K562 (cell line): ENCODE measurements around the gene CCDC137. TPM values are rescaled to one million over a fixed set of nuclear protein-coding genes. Genes with fewer than 3 reads are reported as not detected.

Source experiments
- ARID4B ChIP-seq: sonication (generic); formaldehyde crosslinking; IDR thresholded peaks from 2 replicates; pipeline ENCODE4 v1.8.0; 2022; ENCODE audit warnings: mild to moderate bottlenecking, missing genetic modification reagents
- ATF2 ChIP-seq: sonication (generic); formaldehyde crosslinking; IDR thresholded peaks from 2 replicates; pipeline ENCODE4 v1.8.1; 2022; ENCODE audit warnings: missing genetic modification reagents
- BHLHE40 ChIP-seq: IDR thresholded peaks from 2 replicates; pipeline ENCODE4 v1.6.1; 2011; ENCODE audit warnings: low read length, improper control_type of control experiment
- BRF2 ChIP-seq: IDR thresholded peaks from 3 replicates; pipeline ENCODE4 v1.6.1; 2011; ENCODE audit warnings: borderline replicate concordance, mild to moderate bottlenecking; ENCODE audit not compliant: insufficient read length, insufficient read depth
- CBX8 ChIP-seq: fragments of 200-600 bp; sonication (generic); IDR thresholded peaks from 2 replicates; pipeline ENCODE4 v1.6.1; 2012; ENCODE audit warnings: borderline replicate concordance, mixed run types, low read depth, mild to moderate bottlenecking, moderate library complexity, mixed read lengths, low read length, control low read depth, inconsistent platforms; ENCODE audit not compliant: poor library complexity, severe bottlenecking; ENCODE audit errors: extremely low read depth
- E2F3 ChIP-seq: fragments of 250-450 bp; sonication (Bioruptor Pico); IDR thresholded peaks from 2 replicates; pipeline ENCODE4 v1.4.0; 2020; ENCODE audit warnings: mild to moderate bottlenecking
- IRF2 ChIP-seq: sonication (generic); formaldehyde crosslinking; IDR thresholded peaks from 2 replicates; pipeline ENCODE4 v1.8.1; 2022; ENCODE audit warnings: mild to moderate bottlenecking, missing genetic modification reagents
- KDM2B ChIP-seq: fragments of 250-450 bp; sonication (Bioruptor Pico); IDR thresholded peaks from 2 replicates; pipeline ENCODE4 v1.8.0; 2021; ENCODE audit warnings: mild to moderate bottlenecking, moderate library complexity
- MCM5 ChIP-seq: fragments of 450-650 bp; IDR thresholded peaks from 2 replicates; pipeline ENCODE4 v1.6.1; 2016; ENCODE audit warnings: low read depth
- SLC30A9 ChIP-seq: fragments of 250-450 bp; sonication (Bioruptor Pico); IDR thresholded peaks from 2 replicates; pipeline ENCODE4 v1.8.0; 2022; ENCODE audit warnings: mild to moderate bottlenecking, moderate library complexity
- SNRNP70 ChIP-seq: fragments of 200-400 bp; formaldehyde crosslinking; optimal IDR thresholded peaks from 2 replicates; pipeline ENCODE3; 2017; ENCODE audit warnings: low read depth, low read length
- TEAD1 ChIP-seq, 2 experiments: fragments of 450-650 bp in 1 of 2; sonication (generic) in 1 of 2; formaldehyde crosslinking; IDR thresholded peaks; 2 replicates each; pipeline versions ENCODE4 v1.4.0 to v1.8.0; 2020 to 2022; ENCODE audit warnings: mild to moderate bottlenecking in 2 of 2, missing genetic modification reagents in 1 of 2
- YBX1 ChIP-seq: fragments of 450-650 bp; IDR thresholded peaks from 2 replicates; pipeline ENCODE4 v1.7.1; 2016; ENCODE audit warnings: mild to moderate bottlenecking
- ZBTB8A ChIP-seq: fragments of 450-650 bp; IDR thresholded peaks from 2 replicates; pipeline ENCODE4 v1.6.1; 2018; ENCODE audit warnings: mild to moderate bottlenecking, moderate library complexity; ENCODE audit not compliant: partially characterized antibody
- ZFP30 ChIP-seq: fragments of 250-450 bp; sonication (Bioruptor Pico); IDR thresholded peaks from 2 replicates; pipeline ENCODE4 v1.8.0; 2022; ENCODE audit warnings: moderate library complexity, mild to moderate bottlenecking, inconsistent platforms, borderline replicate concordance
- ZNF12 ChIP-seq: sonication (generic); formaldehyde crosslinking; IDR thresholded peaks from 2 replicates; pipeline ENCODE4 v1.4.0; 2020; ENCODE audit warnings: mild to moderate bottlenecking, missing genetic modification reagents
- ZNF133 ChIP-seq: fragments of 250-450 bp; sonication (Bioruptor Pico); IDR thresholded peaks from 2 replicates; pipeline ENCODE4 v1.4.0; 2020; ENCODE audit warnings: mild to moderate bottlenecking
- ZNF3 ChIP-seq: fragments of 250-450 bp; sonication (Bioruptor Pico); IDR thresholded peaks from 2 replicates; pipeline ENCODE4 v1.5.0; 2021; ENCODE audit warnings: mild to moderate bottlenecking, moderate library complexity
- ZNF668 ChIP-seq: fragments of 250-450 bp; sonication (Bioruptor Pico); IDR thresholded peaks from 2 replicates; pipeline ENCODE4 v1.8.0; 2022; ENCODE audit warnings: mild to moderate bottlenecking, inconsistent platforms
- ZNF707 ChIP-seq: fragments of 250-450 bp; sonication (Bioruptor Pico); conservative IDR thresholded peaks from 2 replicates; pipeline ENCODE4 v1.8.0; 2022; ENCODE audit warnings: inconsistent platforms, mild to moderate bottlenecking, moderate library complexity
- polyA plus RNA-seq, 8 experiments: library from polyadenylated mRNA; depleted of rRNA in 4 of 8; stranded (reverse) in 5 of 8; unstranded in 3 of 8; fragments of >200 nt; fragmentation: Nextera tagmentation in 2 of 8; fragmentation: Illumina TruSeq in 1 of 8; extraction: Ambion mirVana in 2 of 8; extraction: Trizol in 1 of 8; gene quantifications; 2 replicates each; pipeline versions ENCODE4 v1.2.1 to v1.2.3, GENCODE V29; 2011 to 2014; ENCODE audit warnings: inconsistent platforms in 1 of 8, missing spikeins in 1 of 8
- total RNA-seq, 7 experiments: library from RNA; depleted of rRNA in 6 of 7; stranded (reverse); fragments of >200 nt in 6 of 7; fragmentation: Illumina TruSeq in 2 of 7; extraction: Trizol in 2 of 7; gene quantifications; 2 replicates each; pipeline versions ENCODE4 v1.2.1 to v1.2.3, GENCODE V29; 2011 to 2021; ENCODE audit warnings: low replicate concordance in 1 of 7

The CCDC137 gene
- total and polyA plus RNA-seq, 9 of the 15 experiments (the other 6 are each of a cell fraction or from before 2014, with no cell fraction given): 2.3 to 68.1 (median 38.3) TPM

GRCh38 chr17:81636505-81637288, 29.8 kb upstream of the CCDC137 start, which contains the start of the genes NPLOC4 and TSPAN10 (continued):
- TF ChIP-seq E2F3 (CRISPR knock-in tag): 0 out of 2 replicates have a peak, but pooled peaks have one; percentile 12
- TF ChIP-seq ATF2 (CRISPR knock-in tag): no peak
- TF ChIP-seq ZBTB8A: no peak
- no peak for TF ChIP-seq ARID4B (CRISPR knock-in tag)
- TF ChIP-seq BRF2: no peak
- 0 out of 2 replicates have a peak, but pooled peaks have one; percentile 54 for TF ChIP-seq ZNF12 (CRISPR knock-in tag)
- no peak for TF ChIP-seq BHLHE40
- no peak for TF ChIP-seq YBX1
- TF ChIP-seq IRF2 (CRISPR knock-in tag): no peak
- no peak for TF ChIP-seq SLC30A9 (CRISPR knock-in tag)
- no peak for TF ChIP-seq CBX8
- no peak for TF ChIP-seq KDM2B
- TF ChIP-seq ZNF3 (CRISPR knock-in tag): no peak
- TF ChIP-seq TEAD1 (CRISPR knock-in tag; IDR thresholded peaks at IDR 0.05): peak in 1 of 2 experiments; percentile 40; a peak in 1 of 4 replicates
- no peak for TF ChIP-seq MCM5
- TF ChIP-seq ZNF668 (CRISPR knock-in tag): no peak
- no peak for TF ChIP-seq ZNF133 (CRISPR knock-in tag)
- TF ChIP-seq SNRNP70: no peak
- TF ChIP-seq ZNF707 (CRISPR knock-in tag): no peak
- TF ChIP-seq ZFP30: no peak
